ENCODE measurements around the gene TF.

TF gene

GRCh38 chr3:133750259-133750656, 4.1 kb downstream of the TF start:
- in situ Hi-C loops (cut with HindIII; ENCODE audit: low sequenced_read_pairs): no loop called here
- TF ChIP-seq, protein P1, sequence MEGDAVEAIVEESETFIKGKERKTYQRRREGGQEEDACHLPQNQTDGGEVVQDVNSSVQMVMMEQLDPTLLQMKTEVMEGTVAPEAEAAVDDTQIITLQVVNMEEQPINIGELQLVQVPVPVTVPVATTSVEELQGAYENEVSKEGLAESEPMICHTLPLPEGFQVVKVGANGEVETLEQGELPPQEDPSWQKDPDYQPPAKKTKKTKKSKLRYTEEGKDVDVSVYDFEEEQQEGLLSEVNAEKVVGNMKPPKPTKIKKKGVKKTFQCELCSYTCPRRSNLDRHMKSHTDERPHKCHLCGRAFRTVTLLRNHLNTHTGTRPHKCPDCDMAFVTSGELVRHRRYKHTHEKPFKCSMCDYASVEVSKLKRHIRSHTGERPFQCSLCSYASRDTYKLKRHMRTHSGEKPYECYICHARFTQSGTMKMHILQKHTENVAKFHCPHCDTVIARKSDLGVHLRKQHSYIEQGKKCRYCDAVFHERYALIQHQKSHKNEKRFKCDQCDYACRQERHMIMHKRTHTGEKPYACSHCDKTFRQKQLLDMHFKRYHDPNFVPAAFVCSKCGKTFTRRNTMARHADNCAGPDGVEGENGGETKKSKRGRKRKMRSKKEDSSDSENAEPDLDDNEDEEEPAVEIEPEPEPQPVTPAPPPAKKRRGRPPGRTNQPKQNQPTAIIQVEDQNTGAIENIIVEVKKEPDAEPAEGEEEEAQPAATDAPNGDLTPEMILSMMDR (IDR thresholded peaks at IDR 0.05; ENCODE audit: low read depth, low read length, missing control alignments): no peak
- DNase-seq (ENCODE audit: low read depth): no peak
- H3K4me3 ChIP-seq (ENCODE audit: low read depth, low read length): no peak overlapping the region

- TF ChIP-seq, protein P1 (IDR thresholded peaks at IDR 0.05; ENCODE audit: low read depth, low read length, missing control alignments): no peak
- no peak for DNase-seq (ENCODE audit: low read depth)
- in situ Hi-C loops (cut with HindIII; ENCODE audit: low sequenced_read_pairs): no loop called here
- no peak overlapping the region for H3K4me3 ChIP-seq (ENCODE audit: low read depth, low read length)
Measured at GRCh38 chr3:133753107-133753778, 7.0 kb downstream of the TF start.

- TF ChIP-seq, protein P1 (IDR thresholded peaks at IDR 0.05; ENCODE audit: low read depth, low read length, missing control alignments): no peak
- no peak for DNase-seq (ENCODE audit: low read depth)
- in situ Hi-C loops (cut with HindIII; ENCODE audit: low sequenced_read_pairs): no loop called here
- no peak overlapping the region for H3K4me3 ChIP-seq (ENCODE audit: low read depth, low read length)
Measured at GRCh38 chr3:133753779-133754164, 7.6 kb downstream of the TF start.

DNA sequence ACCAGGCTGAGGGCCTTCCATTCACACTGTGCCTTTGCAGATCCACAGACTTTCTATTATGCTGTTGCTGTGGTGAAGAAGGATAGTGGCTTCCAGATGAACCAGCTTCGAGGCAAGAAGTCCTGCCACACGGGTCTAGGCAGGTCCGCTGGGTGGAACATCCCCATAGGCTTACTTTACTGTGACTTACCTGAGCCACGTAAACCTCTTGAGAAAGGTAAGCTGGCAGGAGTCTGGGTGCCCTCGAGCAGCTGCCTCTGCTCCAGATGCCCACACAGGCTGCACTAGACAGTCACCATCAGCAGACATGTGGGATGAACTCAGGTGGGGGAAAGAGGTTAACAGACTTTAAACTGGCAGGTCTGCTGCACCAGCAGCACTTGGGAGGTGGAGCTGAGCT, 8.3 kb downstream of the TF start:
- no peak for DNase-seq (ENCODE audit: low read depth)
- TF ChIP-seq, protein P1 (IDR thresholded peaks at IDR 0.05; ENCODE audit: low read depth, low read length, missing control alignments): no peak
- H3K4me3 ChIP-seq (ENCODE audit: low read depth, low read length): no peak overlapping the region
- in situ Hi-C loops (cut with HindIII; ENCODE audit: low sequenced_read_pairs): no loop called here

- no peak for DNase-seq (ENCODE audit: low read depth)
- in situ Hi-C loops (cut with HindIII; ENCODE audit: low sequenced_read_pairs): no loop called here
- TF ChIP-seq, protein P1 (IDR thresholded peaks at IDR 0.05; ENCODE audit: low read depth, low read length, missing control alignments): no peak
- H3K4me3 ChIP-seq (ENCODE audit: low read depth, low read length): no peak overlapping the region
Measured at GRCh38 chr3:133754973-133755828, 9.0 kb downstream of the TF start.

GRCh38 chr3:133756716-133757694, 10.8 kb downstream of the TF start:
- no peak for DNase-seq (ENCODE audit: low read depth)
- H3K4me3 ChIP-seq (ENCODE audit: low read depth, low read length): no peak overlapping the region
- TF ChIP-seq, protein P1 (IDR thresholded peaks at IDR 0.05; ENCODE audit: low read depth, low read length, missing control alignments): no peak
- in situ Hi-C loops (cut with HindIII; ENCODE audit: low sequenced_read_pairs): no loop called here

All from astrocyte of the cerebellum (primary cell).